HG03558 (cell line): Measurements from ENCODE around the gene DIP2C.
"Not testable (repeated sequence)": the region's sequence is repeated elsewhere in the genome, so short reads cannot be mapped to it uniquely, and the experiment has no call there.

Experiments
- ATAC-seq: cut with Tn5 transposase; IDR thresholded peaks from one replicate; pipeline ENCODE4 v1.9.1; 2021; ENCODE audit warnings: moderate number of reproducible peaks; ENCODE audit not compliant: unreplicated experiment; ENCODE audit errors: extremely low read depth

DIP2C gene

DNA sequence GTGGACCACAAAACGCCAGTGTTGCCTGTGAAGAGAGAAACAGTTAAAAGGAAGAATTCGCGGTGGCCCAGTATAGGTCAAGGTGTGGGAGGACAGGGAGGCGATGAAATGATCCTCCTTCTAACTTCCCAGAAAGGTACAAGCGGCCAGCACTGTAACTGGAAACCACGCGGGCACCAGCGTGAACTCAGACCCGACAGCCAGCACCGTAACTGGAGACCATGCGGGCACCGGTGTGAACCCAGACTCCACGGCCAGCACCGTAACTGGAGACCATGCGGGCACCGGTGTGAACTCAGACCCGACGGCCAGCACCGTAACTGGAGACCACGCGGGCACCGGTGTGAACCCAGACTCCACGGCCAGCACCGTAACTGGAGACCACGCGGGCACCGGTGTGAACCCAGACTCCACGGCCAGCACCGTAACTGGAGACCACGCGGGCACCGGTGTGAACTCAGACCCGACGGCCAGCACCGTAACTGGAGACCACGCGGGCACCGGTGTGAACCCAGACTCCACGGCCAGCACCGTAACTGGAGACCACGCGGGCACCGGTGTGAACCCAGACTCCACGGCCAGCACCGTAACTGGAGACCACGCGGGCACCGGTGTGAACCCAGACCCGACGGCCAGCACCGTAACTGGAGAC lies 57.2 kb downstream of the DIP2C start:
- ATAC-seq = not testable (repeated sequence)

DNA sequence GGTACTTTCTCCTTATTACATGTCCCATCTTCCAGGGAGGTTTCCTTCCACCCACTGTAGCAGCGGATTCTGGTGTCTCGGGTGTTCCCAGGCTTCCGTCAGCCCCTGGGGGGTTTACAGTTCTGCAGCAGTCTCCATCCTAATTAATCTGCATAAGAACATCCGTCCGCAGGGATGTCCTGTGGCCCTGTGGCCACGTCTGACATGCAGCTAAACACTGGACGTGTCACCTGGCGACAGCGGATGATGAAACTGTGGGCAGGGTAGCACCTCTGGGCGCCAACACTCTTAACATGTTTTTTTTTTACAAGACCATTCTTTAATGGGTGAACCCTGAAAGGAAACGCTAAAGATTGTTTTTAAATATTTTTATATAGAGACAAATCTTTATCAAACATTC lies 58.2 kb downstream of the DIP2C start:
- no peak for ATAC-seq

DNA sequence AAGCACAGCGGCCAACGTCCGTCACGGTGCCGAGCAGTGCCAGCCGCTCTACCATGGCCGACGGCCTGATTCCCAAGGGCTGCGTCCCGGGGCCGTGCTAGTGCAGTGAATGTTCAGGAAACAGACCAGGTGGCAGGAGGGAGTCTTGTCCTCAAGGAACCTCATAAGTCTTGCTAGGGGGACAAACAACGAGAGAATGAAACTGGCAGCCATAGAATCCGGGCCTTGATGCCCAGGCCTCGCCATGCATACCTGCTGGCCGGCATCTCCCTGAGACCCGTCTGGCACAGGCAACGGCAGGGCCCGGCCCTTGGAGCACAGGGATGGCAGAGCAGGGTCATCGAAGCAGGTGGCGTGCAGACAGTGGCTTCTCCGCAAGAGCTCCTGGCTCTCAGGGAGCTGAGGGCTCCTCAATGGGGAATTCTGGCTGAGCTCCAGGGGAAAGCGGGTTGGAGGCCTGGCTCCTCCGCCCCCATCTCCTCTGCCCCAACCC lies 58.8 kb downstream of the DIP2C start:
- ATAC-seq = no peak

DNA sequence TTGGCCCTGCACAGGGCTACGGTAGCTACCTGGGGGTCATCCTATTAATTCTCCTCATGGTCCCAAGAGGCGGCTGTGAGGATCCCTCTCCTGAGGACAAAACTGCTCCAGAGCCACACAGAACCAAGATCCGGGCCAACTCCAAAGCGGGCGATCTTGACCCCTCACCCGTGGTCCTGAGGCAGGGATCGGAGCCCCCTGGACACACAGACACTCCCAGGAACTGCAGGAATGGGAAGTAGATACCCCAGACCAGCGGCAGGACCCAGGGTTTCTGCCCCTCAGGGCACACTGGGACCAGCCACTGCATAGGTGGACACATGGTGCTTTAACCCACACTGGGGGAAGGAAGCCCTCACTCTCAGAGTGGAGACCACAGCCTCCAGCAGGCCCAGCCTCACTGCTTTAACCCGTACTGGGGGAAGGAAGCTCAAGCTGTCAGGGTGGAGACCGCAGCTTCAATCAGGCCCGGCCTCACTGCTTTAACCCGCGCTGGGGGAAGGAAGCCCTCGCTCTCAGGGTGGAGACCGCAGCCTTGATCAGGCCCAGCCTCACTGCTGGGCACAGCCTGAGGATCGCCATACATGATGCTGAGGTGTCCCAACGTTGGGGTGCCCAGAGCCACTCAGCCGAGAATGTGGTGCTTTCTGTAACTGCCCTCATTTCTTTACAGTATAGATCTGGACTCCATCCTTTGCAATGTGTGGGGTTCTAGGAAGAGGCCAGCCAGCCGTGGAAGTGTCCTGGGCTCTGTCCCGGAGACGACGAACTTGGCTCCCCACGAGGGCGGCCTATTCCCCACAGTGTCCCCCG lies 60.1 kb downstream of the DIP2C start:
- ATAC-seq = no peak

DNA sequence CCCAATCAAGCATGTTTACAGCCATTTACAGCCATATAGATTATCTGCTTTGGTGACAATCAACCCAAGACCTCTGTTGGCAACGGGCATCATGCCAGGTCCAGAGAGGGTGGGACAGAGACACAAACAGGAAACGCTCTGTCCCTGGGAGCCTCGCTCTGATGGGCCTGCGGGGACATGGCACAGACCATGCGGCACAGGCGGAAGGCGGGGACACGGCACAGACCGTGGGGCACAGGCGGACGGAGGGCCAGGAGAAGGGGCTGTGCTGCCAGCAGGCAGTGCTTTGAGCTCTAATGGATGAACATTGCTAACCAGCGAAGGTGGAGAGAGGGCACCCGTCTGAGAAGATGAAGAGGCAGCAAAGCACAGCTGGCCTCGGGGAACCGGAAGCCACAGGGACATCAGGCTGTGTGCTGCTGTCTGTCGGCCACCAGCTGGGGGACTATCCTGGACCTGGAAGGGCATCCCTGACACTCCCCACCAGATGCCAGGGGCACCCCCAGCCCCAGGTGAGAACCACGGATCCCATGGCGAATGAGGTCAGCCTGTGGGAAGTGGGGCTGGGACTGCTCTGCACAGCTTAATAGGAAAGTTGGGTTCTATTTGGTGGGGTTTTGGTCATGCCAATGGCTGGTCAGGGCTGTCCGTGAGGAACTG lies 61.0 kb downstream of the DIP2C start:
- no peak for ATAC-seq

DNA sequence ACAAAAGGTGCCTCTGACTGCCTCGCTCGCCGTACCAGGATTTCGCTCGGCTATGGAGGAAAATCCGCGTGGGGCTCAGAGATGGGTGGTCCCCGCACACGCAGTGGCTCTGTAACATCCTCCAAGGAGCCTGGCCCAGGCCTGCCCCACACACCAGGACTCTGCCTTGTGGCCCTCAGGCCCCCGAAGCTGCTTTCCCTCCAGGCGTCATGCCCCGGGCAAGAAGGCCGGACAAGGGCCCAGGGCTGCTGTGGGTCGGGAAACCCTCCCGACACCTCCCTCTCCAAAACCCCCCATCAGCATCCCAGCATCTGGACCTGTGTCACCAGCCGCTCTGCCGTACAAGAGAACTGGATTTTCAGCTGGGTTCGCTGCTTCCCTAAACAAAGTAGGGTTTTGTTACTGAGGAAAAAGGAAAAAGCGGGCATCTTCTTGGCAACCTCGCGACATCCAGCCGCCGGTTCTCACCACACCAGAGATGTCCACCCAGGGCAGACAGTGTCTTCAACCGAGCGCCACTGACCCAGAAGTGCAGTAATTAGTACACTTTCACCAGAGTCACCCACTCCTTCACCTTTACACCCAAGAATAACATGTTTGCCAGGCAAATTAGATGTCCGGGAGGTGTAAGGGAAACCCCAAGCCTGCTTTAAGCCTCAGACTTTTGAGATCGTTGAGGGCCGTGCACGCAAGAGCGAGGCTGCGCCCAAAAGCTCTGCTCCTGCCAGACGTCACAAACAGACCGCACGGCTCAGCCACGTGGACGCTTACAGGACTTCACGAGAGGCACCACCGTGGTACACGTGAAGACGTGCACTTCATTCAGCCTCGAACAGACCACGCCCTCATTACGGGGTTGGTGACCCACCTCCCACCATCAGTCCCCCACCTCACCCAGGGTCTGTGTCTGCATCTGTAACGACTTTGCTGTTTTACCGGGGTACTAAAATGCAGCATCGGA lies 62.2 kb downstream of the DIP2C start:
- no peak for ATAC-seq

DNA sequence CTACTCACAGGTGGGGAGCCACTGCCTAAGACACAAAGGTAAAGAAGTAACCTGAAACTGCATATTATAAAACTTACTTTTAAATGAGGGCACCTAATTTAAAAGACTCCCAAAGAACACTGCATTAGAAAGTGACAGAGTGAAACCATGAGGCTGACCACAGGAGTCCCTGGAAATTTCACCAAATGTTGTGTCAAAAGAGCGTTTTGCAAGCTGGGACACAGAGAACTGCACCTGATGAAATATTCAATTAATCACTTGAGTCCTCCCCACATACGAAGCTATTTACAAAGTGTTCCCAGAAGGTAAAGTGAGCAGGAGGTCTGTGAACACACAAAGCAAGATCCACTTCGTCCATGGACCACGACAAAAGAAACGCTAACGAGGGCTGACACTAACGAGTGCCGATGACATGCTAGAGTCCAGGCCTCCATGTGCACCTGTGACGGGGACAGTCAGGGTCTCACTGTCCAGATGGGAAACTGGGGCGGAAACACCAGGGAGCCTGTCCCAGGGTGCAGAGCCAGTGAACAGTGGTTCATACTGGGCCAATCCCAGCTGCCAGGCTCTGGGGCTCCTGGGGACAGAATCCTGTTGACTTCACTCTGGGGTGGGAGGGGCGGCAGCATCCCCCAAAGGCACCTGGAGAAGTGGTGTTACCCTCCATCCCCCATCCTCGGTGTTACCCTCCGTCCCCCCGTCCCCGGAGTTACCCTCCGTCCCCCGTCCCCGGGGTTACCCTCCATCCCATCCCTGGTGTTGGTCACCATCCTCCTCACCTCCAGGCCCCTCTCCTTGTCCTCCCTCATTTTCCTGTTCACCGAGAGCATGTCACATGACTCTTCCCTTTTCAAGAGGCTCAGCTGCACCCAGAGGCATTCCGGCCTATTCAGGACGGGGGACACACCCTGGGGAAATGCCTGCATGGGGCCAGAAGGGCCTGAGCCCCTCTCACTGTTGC lies 63.4 kb downstream of the DIP2C start:
- ATAC-seq = no peak

DNA sequence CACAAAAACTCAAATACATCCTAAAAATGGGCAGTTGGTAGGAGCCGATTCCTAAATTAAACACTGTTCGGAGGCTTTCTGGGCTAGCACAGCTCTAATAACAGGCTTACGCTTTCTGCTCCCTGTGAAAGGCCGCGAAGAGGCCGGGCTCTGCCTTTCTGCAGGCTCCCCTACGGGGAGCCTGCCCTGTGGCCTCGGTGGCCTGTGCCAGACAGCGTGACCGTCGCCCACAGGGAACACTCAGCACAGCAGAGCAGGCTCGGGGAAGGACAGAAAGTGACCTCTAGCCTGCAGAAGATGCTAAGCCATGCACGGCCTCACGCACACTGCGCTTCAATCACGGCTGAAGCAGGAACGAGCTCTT lies 64.2 kb downstream of the DIP2C start:
- no peak for ATAC-seq

DNA sequence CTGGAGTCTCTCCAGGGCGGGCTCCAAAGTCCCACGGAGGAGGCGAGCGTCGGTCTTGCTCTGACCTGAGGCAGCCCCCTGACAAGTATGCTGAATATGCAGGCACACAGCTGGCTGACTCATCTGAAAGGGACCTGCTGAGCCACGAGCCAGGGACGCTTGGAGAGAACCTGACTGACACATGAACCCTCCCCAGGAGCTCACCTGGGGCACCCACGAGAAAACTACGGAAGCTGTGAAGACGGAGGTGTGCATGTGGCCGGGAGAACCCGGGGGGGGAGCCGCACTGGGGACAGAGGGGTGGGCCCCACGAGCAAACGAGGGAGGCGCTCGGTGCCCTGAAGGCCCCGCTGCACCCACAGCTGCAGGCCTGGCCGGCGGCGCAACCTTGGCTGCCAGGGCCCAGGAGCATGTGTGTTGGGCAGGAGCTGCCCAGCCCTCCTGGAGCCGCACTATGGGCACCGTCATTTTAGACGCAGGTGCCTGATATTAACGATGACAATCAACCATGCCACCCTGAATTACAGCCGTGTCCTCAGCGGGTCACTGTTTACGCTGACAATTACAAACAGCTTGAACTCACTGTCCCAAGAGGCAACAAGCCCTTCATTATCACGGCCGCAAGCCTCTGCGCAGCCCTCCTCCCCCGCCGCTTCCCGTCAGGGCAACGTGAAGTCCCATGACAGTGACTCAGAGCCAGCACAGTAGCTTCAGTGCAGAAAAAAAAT lies 64.7 kb downstream of the DIP2C start:
- no peak for ATAC-seq

DNA sequence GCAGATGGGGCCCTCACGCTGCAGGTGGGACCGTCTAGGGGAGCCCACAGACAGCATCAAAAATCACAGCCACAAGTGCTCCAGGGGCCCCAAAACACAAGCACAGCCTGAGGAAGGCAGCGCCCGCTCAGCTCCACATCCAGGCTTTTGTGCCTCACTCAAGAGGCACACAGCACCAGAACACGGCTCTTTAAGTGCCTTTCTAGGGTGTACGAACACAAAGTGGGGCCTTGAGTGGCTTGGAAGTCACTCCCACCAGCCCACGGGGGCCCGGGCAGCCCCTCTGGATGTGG lies 65.2 kb downstream of the DIP2C start:
- ATAC-seq = no peak

DNA sequence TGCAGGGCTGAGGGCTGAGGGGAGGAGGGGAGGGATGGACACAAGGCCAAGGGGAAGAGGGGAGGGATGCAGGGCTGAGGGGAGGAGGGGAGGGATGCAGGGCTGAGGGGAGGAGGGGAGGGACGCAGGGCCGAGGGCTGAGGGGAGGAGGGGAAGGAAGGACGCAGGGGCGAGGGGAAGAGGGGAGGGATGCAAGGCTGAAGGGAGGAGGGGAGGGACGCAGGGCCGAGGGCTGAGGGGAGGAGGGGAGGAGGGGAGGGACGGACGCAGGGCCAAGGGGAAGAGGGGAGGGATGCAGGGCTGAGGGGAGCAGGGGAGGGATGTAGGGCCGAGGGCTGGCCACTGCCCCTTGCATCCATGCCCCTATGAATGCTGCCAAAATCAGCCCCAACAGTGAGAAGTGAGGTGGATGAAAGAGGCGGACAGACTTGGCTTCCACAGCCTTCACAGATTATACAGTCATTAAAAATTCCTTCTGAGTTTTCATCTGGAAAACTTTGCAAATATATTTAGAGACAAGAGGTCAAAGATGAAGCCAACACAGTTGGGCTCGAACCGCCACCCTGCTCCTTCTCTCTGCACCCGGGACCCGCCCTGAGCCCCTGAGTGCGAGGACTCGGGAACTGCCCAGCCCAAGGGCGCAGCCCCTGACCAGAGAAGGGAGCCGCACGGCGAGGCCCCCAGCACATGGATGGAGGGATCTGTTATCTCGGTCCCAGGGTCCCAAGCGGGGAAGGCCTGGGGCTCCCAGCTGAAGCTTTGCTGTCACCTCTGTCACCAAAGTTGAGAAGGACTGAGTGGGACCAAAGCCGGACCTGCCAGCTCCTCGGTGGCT lies 65.8 kb downstream of the DIP2C start:
- no peak for ATAC-seq

DNA sequence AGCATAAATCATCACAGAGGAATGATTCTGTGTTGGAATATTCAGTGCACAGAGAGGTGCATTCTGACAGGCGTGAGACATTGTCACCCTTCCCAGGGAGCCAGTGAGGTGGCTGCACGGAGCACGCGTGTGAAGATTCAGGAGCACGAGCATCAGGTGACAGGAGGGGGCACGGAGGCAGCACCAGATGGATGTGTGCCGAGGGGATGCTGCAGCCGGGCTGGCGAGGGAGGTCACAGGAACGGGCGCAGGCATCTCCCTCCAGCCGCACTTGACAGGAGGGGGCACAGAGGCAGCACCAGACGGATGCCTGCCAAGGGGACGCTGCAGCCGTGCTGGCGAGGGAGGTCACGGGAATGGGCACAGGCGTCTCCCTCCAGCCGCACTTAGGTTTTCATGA lies 66.5 kb downstream of the DIP2C start:
- no peak for ATAC-seq

DNA sequence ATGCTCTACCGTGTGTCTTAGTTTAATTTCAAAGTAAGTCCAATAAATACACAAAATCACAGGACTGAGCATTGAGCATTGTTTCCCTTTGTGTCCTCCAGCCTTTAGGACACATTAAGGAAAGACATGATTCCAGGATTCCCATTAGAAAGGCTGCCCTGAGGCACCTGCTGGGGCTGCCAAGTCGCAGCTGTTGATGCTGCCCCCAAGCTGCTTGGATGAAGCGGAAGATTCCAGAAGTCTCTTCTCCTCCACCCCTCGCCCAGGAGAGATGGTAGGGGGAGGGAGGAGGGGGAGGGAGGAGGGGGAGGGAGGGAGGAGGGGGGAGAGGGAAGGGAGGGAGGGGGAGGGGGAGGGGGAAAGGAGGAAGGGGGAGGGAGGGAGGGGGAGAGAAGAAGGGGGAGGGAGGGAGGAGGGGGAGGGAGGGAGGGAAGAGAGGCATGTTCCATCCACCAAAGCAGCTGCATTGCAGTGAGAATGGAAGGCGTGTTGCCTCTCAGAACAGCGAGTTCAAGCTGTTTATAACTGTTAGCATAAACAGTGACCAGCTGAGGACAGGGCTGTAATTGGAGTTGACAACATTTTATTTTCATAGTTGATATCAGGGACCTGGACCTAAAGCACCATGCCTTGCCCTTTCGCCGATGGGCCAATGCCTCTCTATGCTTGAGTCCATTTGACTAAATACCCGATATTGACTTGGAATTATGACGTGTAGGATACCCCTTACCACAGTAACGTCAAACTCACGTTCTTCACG lies 67.3 kb downstream of the DIP2C start:
- no peak for ATAC-seq

DNA sequence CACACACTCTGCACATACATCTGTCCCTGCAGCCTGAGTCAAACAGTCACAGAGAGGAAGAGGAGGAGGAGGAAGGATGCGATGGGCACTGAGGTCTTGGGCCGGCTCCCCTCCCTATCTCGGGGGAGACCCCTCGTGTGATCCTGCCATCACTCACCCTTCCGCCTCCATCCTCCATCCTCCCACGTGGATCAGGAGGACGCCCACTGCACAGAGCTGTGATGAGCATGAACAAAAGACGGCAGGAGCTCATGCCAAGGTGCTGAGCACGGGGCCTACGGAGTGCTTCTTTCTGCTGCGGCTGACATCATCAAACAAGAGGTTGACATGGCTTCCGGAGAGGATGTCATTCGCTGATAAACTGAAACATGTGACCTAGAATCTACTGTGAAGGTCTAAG lies 68.0 kb downstream of the DIP2C start:
- ATAC-seq = no peak

DNA sequence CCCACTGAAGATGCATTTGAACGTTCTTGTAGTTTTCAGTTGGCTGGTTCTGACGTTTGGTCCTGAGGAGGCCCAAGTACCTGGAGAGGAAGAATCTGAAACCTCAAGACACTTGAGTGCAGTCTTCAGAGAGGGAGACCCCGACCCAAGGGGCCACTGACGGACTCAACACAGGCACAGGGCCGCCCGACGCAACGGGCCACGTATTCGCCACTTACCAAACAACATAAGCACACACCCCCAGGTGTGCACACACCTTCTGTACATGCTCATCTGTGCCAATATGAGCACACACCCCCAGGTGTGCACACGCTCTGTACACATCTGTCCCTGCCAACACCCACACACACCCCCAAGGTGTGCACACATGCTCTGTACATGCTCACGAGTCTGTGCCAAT lies 68.5 kb downstream of the DIP2C start:
- ATAC-seq = no peak

DNA sequence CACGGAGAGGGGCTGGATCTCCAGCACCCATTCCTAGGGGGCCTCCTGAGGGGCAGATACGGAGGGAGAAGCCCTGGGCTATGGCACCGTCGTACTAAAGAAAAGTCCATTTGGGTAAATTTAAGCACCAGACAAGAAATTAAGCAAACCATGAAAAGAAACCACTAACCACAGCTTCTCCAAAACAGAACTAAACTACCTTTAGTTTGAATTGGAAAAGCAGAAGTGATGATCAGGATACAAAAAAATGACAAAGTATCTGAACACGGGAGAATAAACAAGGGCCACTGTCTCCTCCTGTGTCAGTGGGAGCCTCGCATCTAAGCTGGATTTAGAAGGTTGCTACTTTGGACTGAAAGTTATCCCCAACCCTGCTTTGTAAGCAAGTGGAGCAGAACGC lies 69.1 kb downstream of the DIP2C start:
- ATAC-seq = no peak

DNA sequence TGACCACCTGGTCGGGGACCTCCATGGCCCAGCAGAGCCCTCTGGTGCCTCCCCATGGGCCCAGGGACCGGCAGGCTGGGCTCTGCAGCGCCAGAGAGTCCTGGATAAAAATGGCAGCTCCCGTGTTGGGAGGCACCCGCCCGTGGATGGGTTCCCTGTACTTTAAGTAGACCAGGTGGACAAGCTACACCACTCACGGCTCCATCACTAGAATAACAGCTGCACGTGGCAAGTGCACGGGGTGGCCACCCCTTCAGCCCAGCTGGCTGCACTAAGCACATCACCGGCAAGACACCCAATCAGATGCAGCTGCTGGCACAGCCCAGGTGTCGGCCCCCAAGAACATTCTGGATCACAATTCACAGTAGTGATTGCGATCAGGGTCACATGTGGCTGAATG lies 69.8 kb downstream of the DIP2C start:
- no peak for ATAC-seq
